ENCODE data around the gene PCP2.
A peak's percentile ranks its signal among the peaks of the same experiment; 100 is the strongest.

Gene PCP2

DNA sequence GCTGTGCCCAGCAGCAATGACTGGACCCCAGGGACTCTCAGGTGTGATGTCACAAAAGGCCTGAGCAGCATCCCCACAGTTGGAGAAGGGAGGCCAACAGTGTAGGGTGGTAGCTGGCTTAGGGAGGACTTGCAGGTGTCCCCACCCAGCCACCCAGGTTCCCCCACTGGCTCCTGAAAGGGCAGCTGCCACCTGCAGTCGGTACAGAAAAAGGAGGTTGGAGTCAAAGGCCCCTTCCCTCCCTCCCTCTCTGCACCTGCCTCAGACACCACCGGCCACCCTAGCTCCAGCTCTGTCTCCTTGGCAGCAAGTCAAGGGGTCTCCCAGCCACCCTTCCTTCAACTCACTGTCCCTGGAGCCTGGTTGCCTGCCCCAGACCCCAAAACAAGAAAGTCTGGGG, at the start of gene PCP2:
Gene PCP2, minus strand, starts transcription at position 22 of the 400 bp plus-strand sequence. CDS start 262 bp downstream, outside the sequence.
- DNase-seq, result no peak

DNA sequence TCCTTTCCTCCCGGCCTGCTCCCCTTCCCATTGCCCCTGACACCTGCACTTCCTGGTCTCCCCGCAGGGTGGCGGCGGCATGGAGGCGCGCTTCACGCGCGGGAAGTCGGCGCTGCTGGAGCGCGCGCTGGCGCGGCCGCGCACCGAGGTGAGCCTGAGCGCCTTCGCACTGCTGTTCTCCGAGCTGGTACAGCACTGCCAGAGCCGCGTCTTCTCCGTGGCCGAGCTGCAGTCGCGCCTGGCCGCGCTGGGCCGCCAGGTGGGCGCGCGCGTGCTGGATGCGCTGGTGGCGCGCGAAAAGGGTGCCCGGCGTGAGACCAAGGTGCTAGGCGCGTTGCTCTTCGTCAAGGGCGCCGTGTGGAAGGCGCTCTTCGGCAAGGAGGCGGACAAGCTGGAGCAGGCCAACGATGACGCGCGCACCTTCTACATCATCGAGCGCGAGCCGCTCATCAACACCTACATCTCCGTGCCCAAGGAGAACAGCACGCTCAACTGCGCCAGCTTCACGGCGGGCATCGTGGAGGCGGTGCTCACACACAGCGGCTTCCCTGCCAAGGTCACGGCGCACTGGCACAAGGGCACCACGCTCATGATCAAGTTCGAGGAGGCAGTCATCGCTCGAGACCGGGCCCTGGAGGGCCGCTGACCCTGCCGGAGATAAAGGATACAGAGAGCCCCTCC, 48.8 kb upstream of the PCP2 start:
- no peak for DNase-seq

DNA sequence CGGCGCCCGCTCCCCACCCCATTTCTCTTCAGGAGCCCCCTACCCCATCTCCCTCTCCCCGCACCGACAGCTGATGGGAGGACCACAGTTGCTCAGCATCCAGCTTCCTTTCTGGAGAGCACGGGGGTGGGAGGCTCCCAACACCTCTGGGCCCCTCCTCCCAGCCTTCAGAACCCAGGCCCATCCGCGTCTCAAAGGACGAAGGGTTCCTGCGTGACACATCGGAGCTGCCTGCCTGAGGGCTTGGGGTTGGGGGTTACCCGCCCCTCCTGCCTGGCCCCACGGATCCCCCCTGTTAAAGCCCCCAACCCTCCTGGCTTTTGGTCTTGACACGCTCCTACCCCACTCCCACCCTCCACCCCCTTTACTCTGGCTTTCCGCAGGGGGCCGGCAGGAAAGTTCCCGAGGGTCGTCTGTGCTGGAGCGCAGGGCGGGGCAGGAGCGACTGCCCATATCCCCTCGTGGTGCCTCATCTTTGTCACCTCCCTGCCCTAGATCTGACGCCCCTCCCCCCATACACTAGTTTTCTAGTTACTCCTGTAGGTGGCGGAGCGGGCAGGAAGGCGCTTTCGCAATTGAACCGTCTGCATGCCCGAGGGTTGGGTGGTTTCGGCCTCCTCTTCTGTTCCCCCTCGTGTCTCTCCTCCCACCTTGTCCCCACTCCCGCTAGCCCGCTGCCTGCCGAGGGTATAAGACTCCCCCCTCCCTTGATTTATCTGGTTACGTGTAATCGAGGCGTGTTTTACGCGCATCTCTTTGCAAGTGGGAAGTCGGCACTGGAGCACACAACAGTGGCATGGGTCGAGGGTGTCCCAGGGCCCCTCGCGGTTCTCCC, 48.0 kb upstream of the PCP2 start:
- peak; percentile 90 for DNase-seq

DNA sequence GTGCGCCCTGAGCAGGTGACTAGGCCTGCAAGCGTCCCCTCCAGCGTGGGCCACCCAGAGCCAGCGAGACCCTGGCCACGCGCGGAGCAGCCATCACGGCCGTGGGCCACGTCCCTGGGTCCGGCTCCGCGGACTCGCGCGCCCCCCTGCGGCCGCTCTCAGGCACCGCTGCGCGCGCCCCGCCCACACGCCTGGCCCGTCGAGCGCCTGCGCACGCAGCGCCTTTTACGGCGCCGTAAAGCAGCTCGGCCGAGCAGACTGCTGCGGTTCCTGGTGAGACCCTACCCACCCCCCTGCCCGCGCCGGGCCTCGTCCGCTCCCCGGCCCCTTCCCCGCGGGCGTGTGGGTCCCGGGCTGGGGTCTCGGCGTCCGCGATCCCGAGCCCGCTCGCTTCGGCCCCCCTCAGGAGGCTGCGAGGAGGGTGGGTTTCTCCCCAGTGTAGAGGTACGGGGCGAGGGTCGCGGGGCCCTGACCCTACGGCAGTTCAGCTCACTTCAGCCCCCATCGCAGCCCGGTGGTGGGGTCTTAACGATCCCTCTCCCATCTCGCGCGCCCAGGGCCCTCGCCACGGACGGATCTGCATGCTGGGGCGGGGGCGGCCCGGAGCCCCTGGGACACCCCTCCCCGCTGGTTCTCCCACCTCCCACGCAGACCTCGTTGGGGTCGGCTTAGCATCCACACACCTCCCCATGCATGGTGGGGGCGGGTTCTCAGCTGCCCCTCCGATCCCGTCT, 47.3 kb upstream of the PCP2 start, which contains the start of gene TRAPPC5:
Gene TRAPPC5, plus strand, starts transcription at position 228 of the 734 bp plus-strand sequence. CDS start 1,421 bp downstream, outside the sequence.
- DNase-seq, result peak; percentile 88 to 90

DNA sequence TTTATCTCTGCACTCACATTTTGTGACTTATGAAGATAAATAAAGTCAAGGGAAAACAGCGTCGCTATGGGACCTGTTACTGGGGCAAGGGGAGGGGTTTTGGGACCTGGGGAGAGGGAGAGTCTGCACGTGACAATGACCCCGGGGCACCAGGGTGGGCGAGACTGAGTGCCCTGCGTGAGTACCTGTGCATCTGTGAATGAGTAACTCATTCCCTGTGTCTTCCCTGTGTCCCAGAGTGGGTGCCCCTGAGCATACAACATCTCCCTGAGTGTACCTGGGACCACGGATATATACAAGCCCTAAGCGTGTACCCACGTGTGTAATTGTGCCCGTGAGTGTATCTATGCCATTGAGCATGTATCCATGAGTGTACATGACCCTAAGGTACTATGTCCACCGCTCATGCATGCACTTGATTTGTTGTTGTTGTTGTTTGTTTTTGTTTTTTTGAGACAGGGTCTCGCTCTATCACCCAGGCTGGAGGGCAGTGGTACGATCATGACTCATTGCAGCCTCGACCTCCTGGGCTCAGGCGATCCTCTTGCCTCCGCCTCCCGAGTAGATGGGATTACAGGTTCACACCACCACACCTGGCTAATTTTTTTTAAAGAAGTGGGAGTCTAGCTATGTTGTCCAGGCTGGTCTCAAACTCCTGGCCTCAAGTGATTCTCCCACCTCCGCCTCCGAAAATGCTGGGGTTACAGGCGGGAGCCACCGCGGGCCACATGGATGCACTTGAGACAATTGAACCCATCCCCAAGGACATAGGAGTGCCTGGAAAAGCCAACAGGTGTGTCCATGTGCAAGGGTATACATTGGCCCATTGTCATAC, 46.5 kb upstream of the PCP2 start:
- no peak for DNase-seq

DNA sequence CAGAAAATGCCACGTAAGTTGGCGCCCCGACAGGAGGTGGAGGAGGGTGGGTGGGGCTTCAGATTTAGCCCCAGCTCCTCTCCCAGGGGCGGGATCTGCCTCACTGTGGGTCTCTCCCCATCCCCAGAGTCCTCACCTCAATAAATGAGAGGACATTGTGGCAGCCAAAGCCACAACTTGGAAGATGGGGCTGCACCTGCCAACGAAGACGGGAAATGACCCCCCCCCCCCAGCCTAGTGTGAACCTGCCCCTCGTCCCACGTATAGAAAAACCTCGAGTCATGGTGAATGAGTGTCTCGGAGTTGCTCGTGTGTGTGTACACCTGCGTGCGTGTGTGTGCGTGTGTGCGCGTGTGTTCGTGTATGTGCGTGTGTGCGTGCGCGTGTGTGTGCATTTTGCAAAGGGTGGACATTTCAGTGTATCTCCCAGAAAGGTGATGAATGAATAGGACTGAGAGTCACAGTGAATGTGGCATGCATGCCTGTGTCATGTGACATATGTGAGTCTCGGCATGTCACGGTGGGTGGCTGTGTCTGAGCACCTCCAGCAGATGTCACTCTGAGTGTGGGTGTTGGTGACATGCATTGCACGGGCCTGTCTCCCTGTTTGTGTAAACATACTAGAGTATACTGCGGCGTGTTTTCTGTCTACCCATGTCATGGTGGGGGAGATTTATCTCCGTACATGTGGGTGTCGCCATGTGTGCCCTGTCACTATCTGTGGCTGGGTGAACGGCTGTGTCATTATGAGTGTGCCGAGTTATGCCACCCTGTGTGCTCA, 45.6 kb upstream of the PCP2 start:
- peak; percentile 81 to 84 for DNase-seq

DNA sequence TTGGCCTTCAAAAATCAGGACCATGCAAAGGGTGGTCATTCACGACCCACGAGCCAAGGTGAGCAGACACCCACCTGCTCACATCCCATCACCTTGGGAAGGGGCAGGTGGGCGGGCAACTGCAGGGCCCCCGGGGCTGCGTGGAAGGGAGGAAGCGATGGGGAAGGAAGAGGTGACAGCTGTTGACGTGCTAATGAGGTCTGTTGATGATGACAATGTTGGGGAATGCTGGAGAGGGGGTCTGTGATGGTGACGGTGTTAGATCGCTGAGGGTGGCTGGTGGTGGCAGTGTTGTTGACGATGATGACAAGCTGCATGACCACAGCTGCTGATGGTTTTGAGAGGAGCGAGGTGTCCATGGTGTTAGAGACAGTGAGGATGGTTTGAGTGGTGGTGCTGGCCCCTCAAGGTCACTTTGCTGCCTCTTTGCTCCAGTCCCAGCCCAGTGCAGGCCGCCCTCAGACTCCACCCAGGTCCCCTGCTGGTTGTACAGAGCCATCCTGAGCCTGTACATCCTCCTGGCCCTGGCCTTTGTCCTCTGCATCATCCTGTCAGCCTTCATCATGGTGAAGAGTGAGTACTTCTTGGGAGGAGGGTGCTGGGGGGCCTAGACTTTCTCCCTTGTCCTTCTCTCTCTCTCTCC, 44.3 kb upstream of the PCP2 start:
- DNase-seq, result peak in 1 of 2 donors; percentile 42

DNA sequence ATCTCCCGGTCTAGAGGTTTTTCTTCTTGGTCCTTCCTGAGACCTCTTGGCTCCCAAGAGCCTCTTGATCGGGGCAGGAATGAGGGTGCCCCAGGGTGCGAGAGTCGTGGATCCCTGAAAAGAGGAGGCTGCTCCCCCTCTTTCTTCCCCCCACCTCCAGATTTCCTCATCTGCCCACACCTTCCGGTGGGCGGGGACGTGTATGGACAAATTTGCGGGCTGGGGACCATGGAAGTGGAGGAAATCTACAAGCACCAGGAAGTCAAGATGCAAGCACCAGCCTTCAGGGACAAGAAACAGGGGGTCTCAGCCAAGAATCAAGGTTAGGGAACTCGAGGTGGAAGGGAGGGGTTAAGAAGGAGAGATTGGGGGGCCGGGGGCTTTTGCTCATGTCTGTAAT, 43.3 kb upstream of the PCP2 start, which contains the start of gene MCEMP1:
Gene MCEMP1, plus strand, starts transcription at position 237 of the 400 bp plus-strand sequence. Its CDS starts 31 bp downstream, at position 268.
- no peak for DNase-seq

DNA sequence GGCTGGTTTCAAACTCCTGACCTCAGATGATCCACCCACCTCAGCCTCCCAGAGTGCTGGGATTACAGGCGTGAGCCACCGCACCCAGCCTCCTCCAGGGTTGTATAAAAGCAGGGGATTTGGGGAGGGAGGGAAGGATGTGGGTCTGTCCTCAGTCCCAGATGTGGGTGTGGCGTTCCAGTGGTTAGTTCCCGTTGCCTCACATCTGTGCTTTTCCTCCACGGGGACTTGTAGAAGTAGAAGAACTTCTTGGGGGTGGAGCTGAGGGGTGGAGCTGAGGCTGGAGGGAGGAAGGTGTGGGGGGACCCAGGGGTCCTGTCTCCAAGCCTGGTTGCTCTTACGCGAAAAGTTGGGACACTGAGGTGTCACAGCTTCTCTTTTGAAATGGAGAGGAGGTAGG, 42.9 kb upstream of the PCP2 start:
- DNase-seq, result peak in 1 of 2 donors; percentile 43

DNA sequence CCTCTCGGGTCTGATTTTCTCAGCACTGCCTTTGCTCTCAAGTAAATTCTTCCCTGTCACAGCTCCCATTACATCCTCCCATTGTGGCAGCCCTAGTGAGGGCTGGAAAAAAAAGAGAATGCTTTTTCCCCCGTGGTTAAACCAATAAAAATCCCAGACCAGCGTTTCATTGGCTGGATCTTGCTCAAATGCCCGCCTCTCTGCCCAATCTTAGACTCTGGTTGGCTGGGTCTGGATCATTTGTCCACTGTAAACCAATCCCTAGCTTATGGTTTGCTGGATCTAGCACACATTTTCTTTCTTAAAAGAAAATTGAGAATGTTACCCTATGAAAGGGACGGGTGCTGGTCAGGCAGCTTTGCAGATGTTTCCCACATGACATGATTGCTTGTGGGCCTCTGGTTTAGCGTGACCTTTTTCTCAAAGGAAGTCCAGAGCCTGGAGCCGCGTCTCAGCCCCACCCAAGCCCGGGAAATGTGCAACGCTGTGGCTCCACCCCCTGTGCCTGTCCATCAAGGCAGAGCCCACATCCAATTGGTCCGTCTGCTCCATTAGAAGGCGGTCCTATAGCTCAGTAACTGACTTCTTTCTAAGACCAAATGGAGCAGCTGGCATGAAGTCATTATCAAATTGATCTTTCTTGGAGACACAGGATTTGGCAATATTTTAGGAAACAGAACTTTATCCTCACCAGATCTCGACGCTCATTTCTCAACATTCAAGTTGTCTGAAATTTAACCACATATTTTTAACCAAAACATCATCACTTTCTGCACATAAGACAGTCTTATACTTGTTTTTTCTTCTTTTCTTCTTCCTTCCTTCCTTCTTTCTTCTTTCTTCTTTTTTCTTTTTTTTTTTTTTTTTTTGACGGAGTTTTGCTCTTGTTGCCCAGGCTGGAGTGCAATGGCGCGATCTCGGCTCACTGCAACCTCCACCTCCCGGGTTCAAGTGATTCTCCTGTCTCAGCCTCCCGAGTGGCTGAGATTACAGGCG, 40.8 kb upstream of the PCP2 start:
- peak; percentile 43 to 78 for DNase-seq

DNA sequence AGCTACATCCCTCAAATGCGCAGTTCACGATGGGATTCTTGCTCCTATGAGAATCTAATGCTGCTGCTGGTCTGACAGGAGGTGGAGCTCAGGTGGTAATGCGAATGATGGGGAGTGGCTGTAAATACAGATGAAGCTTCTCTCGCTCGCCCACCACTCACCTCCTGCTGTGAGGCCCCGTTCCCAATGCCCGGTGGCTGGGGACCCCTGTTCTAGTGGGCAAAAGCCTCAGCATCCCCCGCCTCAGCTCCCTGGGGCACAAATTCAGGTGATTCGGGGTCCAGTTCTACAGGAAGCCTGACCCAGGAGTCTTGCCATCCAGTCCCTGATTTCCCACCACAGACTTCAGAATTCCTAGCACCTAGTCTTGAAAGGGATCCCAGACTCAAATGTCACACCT, 39.0 kb upstream of the PCP2 start:
- no peak for DNase-seq

DNA sequence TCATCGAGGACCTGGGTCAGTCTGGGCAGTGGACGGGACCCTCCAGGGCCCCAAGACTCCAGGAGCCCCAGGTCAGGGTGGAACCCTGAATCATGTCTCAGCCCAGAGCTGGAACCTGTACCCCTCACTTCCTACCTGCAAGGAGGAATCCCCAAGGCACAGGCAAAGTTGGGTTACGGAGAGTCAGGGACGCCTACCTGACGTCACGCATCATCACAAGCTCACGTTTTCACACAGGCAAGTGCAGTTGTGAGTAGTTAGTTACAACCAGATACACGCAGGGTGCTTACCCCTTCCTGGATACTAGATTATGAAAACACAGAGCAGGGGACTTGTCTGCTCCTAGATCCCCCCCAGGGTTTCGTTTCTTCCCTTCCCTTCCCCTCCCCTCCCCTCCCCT, 37.3 kb upstream of the PCP2 start:
- no peak for DNase-seq

DNA sequence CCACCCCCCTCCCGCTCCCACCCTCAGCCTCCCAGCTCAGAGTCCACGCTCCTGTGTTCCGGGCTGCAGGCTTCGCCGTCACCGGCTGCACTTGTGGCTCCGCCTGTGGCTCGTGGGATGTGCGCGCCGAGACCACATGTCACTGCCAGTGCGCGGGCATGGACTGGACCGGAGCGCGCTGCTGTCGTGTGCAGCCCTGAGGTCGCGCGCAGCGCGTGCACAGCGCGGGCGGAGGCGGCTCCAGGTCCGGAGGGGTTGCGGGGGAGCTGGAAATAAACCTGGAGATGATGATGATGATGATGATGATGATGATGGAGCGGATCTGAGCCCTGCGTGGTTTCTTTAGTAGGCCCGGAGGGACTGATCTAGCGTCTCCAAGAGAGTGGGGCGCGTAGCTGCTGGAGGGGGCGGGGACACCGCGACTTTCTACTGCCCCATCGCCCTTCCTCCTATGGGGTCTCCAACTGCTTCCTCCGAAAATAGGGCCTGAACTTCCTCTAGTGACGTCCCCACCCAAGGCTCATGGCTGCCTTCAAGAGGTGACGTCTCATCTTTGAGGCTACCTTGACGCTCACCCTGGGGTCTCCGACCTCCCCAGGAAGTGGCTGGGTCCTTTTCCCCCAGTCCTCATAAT, 36.7 kb upstream of the PCP2 start:
- DNase-seq, result peak; percentile 26 to 55

DNA sequence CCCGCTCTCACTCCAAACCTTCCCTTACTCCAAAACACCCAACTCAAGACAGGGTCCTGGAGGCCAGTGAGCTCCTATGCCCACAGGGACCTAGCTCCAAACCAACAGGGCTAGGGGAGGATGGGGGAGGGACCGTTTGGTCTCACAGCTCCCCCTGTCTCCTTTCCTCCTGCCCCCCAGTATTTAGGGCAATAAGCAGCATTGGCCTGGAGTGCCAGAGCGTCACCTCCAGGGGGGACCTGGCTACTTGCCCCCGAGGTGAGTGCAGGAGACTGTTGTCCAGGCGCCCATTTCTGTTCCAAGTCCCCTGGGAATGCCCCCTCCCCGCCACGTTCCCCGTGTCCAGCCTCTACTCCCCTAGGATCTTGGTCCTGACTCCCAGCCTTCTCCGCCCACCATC, 36.1 kb upstream of the PCP2 start:
- no peak for DNase-seq

DNA sequence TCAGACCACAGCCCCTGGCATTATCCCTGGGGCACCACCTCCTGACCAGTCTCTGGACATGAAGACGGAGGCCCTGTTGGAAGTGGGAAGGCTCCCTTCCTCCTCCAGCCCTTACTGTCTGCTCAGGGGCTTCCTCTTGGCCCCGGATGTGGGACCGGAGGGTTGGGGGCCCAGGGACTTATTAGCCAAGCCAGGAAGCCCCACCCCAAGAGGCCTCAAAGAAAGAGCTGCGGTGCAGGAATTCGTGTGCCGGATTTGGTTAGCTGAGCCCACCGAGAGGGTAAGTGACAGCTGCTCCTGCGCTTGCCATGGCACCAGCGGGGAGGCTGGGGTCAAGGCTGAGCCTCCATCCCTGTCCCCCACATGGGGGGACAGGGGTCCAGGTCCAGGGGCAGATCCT, 35.3 kb upstream of the PCP2 start, which contains the start of gene RETN:
Gene RETN, plus strand, starts transcription at position 208 of the 400 bp plus-strand sequence. CDS start 278 bp downstream, outside the sequence.
- DNase-seq, result no peak

DNA sequence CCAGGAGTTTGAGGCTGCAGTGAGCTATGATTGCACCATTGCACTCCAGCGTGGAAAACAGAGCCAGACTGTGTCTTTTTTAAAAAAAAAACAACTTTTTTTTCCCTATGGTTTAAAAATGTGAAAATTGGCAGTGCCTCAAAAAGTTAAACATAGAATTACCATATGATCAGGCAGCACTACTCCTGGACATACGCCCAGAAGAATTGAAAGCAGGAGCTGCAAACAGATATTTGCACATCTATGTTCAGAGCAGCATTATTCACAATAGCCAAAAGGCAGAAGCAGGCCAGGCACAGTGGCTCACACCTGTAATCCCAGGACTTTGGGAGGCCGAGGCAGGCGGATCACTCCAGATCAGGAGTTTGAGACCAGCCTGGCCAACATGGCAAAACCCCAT, 31.6 kb upstream of the PCP2 start:
- DNase-seq, result no peak

DNA sequence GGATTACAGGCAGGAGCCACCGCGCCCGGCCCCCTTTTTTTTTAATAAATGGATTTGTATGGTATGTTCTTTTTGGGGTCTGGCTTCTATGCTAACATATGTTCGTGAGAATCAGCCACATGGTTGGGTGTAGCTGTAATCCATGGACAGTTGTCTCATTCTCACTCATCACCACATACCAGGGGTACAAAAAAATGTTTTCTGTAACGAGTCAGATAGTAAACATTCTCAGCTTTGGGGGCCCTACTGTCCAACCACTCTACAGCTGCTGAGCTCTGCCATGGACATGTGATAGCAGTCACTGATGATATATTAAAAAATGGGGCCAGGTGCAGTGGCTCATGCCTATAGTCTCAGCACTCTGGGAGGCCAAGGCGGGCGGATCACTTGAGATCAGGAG, 30.2 kb upstream of the PCP2 start:
- no peak for DNase-seq

DNA sequence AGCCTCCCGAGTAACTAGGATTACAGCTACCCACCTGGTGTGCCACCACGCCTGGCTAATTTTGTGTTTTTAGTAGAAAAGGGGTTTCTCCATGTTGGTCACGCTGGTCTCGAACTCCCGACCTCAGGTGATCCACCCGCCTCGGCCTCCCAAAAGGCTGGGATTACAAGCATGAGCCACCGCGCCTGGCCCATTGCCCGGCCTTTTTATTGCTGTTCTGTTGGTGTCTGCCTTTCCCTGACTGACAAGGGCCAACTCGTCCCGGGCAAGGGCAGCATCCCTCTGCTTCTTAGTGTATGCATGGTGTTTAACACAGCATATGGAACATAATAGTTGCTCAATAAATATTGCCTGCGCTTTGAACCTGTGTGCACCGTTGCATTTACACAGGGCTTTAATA, 29.1 kb upstream of the PCP2 start:
- DNase-seq, result no peak

Measured in CD4-positive, alpha-beta T cell treated with Interleukin-4 for 1 hour (primary cell).